Fibroblast of mammary gland (primary cell): ENCODE results near the gene LIMCH1.

Experiments
- DNase-seq: peaks from one replicate; pipeline ENCODE4 v3.0.0-alpha.2; 2010; ENCODE audit warnings: low read depth
- H3K4me3 ChIP-seq: 2 replicates; pipeline ENCODE4 v1.5.1; 2011; ENCODE audit warnings: low read depth, mild to moderate bottlenecking, low read length, moderate library complexity; ENCODE audit not compliant: control insufficient read depth
- TF ChIP-seq, protein P1 (sequence below): conservative IDR thresholded peaks from 2 replicates; pipeline ENCODE4 v1.5.1; 2011; ENCODE audit warnings: low read depth, low read length, inconsistent platforms; ENCODE audit not compliant: control insufficient read depth, insufficient read depth

LIMCH1 gene

DNA sequence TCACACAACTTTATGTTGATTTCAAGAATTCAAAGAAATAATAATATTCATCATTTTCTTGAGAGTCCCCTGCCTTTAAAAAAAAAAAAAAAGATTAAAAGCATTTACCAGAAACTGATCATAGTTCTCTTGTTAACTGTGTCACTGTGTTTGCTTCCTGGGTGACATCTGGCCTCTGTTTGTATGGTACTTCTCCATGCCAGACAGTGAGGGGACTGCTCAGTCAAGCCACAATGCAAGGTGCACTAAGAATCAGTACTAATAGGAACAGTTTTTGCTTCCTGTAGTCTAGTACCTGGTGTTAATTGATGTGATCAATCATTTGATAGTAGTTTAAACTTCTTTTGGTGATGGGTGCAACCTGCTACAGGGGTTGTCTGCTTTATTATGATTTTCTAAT is 133.0 kb downstream of the LIMCH1 start:
- TF ChIP-seq, protein P1, sequence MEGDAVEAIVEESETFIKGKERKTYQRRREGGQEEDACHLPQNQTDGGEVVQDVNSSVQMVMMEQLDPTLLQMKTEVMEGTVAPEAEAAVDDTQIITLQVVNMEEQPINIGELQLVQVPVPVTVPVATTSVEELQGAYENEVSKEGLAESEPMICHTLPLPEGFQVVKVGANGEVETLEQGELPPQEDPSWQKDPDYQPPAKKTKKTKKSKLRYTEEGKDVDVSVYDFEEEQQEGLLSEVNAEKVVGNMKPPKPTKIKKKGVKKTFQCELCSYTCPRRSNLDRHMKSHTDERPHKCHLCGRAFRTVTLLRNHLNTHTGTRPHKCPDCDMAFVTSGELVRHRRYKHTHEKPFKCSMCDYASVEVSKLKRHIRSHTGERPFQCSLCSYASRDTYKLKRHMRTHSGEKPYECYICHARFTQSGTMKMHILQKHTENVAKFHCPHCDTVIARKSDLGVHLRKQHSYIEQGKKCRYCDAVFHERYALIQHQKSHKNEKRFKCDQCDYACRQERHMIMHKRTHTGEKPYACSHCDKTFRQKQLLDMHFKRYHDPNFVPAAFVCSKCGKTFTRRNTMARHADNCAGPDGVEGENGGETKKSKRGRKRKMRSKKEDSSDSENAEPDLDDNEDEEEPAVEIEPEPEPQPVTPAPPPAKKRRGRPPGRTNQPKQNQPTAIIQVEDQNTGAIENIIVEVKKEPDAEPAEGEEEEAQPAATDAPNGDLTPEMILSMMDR: no peak
- H3K4me3 ChIP-seq: no peak overlapping the region
- no peak for DNase-seq

DNA sequence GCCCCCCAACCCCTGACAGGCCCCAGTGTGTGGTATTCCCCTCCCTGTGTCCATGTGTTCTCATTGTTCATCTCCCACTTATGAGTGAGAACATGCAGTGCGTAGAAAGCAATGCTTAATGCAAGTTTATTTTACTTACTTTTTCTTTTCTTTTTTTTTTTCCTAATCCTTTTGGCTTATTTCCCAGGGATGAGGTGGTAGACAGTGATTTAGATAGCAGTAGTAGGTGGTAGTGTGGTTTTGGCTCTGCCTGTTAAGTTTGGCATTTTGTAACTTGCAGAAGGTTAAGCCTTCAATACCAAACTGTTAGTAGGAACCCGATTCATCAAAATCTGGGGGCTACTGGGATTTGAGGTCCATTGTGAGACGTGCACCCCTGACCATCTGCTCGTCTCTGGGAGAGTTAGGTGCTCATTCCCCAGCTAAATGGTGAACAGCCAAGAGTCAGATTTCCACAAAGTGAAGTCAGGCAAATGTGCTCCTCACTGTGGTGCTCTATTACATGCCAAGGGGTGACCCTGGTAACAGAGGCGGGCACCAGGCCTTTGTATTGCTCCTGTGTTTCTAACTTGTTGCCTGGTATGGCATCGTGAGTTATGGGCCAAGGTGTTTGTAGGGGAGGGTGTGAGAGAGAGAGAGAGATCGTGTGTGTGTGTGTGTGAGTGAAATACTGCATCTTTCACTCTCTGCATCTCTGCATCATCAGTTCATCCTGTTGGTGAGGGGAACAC is 140.3 kb downstream of the LIMCH1 start:
- DNase-seq: peak; percentile 27
- TF ChIP-seq, protein P1: no peak

DNA sequence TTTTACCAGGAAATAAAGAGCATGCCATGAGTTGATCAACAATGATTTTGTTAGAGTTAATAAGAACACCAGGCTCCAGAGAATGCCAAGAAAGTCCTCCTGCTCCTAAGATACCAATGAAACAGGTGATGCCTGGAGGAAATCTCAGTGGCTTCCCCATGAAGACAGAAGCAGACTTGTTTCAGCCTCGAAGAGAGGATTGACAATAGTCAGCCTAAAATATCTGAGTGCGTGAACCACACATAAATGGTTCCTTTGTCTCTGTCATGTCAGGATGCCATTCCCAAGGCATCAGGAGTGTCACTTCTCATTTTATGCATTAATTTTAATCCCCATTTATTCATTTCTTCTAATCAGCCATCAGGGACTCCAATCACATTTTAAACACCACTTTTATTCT is 141.0 kb downstream of the LIMCH1 start:
- DNase-seq: no peak
- H3K4me3 ChIP-seq: no peak overlapping the region
- TF ChIP-seq, protein P1: no peak

More for the DNA sequence above, 140.3 kb downstream of the LIMCH1 start:
- no peak overlapping the region for H3K4me3 ChIP-seq

DNA sequence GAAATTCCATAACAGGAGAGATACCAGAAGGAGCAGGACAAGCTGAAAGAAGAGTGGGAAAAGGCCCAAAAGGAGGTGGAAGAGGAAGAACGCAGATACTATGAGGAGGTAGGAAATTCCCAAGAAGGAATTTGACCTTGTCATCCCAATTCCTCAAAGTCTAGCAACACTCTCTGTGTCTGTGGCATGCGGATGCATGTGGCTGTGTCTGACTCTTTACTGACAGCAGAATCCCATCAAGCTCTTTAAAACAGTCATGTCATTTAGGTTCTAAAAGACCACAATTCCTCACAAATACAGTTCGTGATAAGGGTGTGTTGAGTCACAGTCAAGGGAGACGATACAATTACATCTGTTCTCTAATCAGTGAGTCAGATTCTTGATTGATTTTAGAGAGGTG is 142.0 kb downstream of the LIMCH1 start:
- TF ChIP-seq, protein P1: no peak
- DNase-seq: no peak
- H3K4me3 ChIP-seq: no peak overlapping the region

DNA sequence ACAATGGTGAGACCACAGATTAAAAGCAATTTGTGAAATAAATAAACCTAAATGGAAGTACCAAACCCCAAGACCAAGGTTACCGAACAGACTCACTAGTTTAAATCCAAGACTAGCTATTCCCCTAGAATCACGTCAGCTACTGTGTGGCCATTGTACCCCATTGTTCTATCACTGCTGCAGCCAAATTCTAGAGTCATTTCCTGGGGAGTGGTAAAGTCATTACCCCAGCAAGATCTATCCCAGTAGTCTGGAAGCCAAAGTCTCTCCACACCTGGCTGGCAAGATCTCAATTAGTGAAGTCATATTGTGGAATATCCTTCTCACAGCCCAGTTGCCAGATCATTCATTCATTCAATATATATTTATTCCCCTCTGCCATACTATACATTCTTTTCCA is 143.1 kb downstream of the LIMCH1 start:
- no peak for DNase-seq
- TF ChIP-seq, protein P1: no peak
- H3K4me3 ChIP-seq: no peak overlapping the region

DNA sequence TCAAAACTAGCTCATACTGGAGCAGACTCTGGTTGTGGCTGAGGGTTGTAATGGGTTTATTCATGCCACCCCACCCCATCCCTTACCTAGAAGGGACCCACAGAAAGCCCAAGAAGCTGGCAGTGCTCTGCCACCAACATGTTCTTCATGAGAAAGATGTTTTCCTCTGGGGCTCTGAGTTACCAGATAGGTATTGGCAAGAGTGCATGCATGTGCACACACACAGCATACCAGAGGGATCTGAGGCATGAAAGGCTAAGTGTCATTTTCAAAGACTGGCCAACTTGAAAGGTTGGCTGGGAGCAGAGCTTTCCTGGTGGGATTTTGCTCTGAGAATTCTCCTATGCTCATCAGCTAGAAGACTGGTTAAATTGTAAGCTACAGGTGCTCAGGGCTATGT is 145.4 kb downstream of the LIMCH1 start:
- no peak for DNase-seq
- TF ChIP-seq, protein P1: no peak
- no peak overlapping the region for H3K4me3 ChIP-seq
